ENCODE results near the gene KCNMA1. TPM values are rescaled to one million over a fixed set of nuclear protein-coding genes. Genes with fewer than 3 reads are reported as not detected.
"Not testable (repeated sequence)": the region's sequence is repeated elsewhere in the genome, so short reads cannot be mapped to it uniquely, and the experiment has no call there.

Gene KCNMA1
- polyA plus RNA-seq, 4 donors, result 2.7 to 8.6 (median 7.7) TPM

- WGBS, 3 donors, result 68 to 81% (median 79%) methylated on average over 2 of the region's 2 CpGs
- Histone ChIP-seq H3K27ac (ENCODE audit: low read depth in 1 of 3, low read length in 2 of 3) (no peak overlapping the region), H3K4me3 (ENCODE audit: low read depth in 1 of 3, low read length in 3 of 3) (no peak overlapping the region), H3K4me1 (ENCODE audit: control insufficient read depth in 3 of 3, insufficient read depth in 2 of 3, low read depth in 1 of 3, low read length in 2 of 3) (peaks cover 0 to 3% (median 0%) of the 10 kb centered on the region in 3 donors), H3K36me3 (ENCODE audit: control insufficient read depth in 3 of 3, insufficient read depth in 2 of 3, low read depth in 1 of 3, low read length in 3 of 3) (no peaks in the 10 kb centered on the region), H3K27me3 (ENCODE audit: control insufficient read depth in 3 of 3, insufficient read depth in 3 of 3, low read length in 3 of 3) (peaks cover 0 to 3% (median 0%) of the 10 kb centered on the region in 3 donors), H3K9me3 (ENCODE audit: control insufficient read depth in 2 of 2, insufficient read depth in 1 of 2, low read depth in 1 of 2, low read length in 1 of 2) (no peaks in the 10 kb centered on the region)
- FAIRE-seq (no peak), DNase-seq (no peak)
Measured at GRCh38 chr10:77390481-77390891, 247.1 kb downstream of the KCNMA1 start.

GRCh38 chr10:77388571-77389100, 249.0 kb downstream of the KCNMA1 start:
- WGBS, 3 donors, result 35 to 56% (median 54%) methylated on average over 2 of the region's 2 CpGs
- H3K27ac ChIP-seq (ENCODE audit: low read depth in 1 of 3, low read length in 2 of 3), result no peak overlapping the region
- no peak for FAIRE-seq

DNA sequence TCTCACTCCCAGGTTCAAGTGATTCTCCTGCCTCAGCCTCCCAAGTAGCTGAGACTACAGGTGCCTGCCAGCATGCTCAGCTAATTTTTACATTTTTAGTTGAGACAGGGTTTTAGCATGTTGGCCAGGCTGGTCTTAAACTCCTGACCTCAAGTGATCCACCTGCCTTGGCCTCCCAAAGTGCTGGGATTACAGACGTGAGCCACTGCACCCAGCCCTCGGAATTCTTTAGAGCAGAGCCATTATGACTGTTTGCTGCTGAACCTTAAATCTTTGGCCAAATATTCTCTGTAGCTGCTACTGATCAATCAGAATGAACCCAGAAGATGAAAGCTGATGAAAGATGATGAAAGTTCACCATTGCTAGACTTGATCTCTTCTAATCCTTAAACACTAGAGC, 249.9 kb downstream of the KCNMA1 start:
- not testable (repeated sequence) for DNase-seq; H3K9me3 ChIP-seq (ENCODE audit: control insufficient read depth in 2 of 2, insufficient read depth in 1 of 2, low read depth in 1 of 2, low read length in 1 of 2); H3K4me1 ChIP-seq (ENCODE audit: control insufficient read depth in 3 of 3, insufficient read depth in 2 of 3, low read depth in 1 of 3, low read length in 2 of 3); H3K27me3 ChIP-seq (ENCODE audit: control insufficient read depth in 3 of 3, insufficient read depth in 3 of 3, low read length in 3 of 3); H3K4me3 ChIP-seq (ENCODE audit: low read depth in 1 of 3, low read length in 3 of 3); FAIRE-seq; H3K36me3 ChIP-seq (ENCODE audit: control insufficient read depth in 3 of 3, insufficient read depth in 2 of 3, low read depth in 1 of 3, low read length in 3 of 3); H3K27ac ChIP-seq (ENCODE audit: low read depth in 1 of 3, low read length in 2 of 3)
- WGBS, 3 donors, result 79 to 89% (median 79%) methylated on average over 2 of the region's 2 CpGs

More at GRCh38 chr10:77388571-77389100, 249.0 kb downstream of the KCNMA1 start:
- H3K36me3 ChIP-seq (ENCODE audit: control insufficient read depth in 3 of 3, insufficient read depth in 2 of 3, low read depth in 1 of 3, low read length in 3 of 3), result no peaks in the 10 kb centered on the region
- DNase-seq, result no peak
- H3K4me1 ChIP-seq (ENCODE audit: control insufficient read depth in 3 of 3, insufficient read depth in 2 of 3, low read depth in 1 of 3, low read length in 2 of 3), result peaks cover 0 to 3% (median 0%) of the 10 kb centered on the region in 3 donors
- peaks cover 0 to 3% (median 0%) of the 10 kb centered on the region in 3 donors for H3K27me3 ChIP-seq (ENCODE audit: control insufficient read depth in 3 of 3, insufficient read depth in 3 of 3, low read length in 3 of 3)
- H3K9me3 ChIP-seq (ENCODE audit: control insufficient read depth in 2 of 2, insufficient read depth in 1 of 2, low read depth in 1 of 2, low read length in 1 of 2), result no peaks in the 10 kb centered on the region
- H3K4me3 ChIP-seq (ENCODE audit: low read depth in 1 of 3, low read length in 3 of 3), result no peak overlapping the region

- no peak for FAIRE-seq
Measured at GRCh38 chr10:77387247-77387646, 250.4 kb downstream of the KCNMA1 start.

GRCh38 chr10:77386838-77387237, 250.8 kb downstream of the KCNMA1 start:
- no peaks in the 10 kb centered on the region for H3K36me3 ChIP-seq (ENCODE audit: control insufficient read depth in 3 of 3, insufficient read depth in 2 of 3, low read depth in 1 of 3, low read length in 3 of 3)
- FAIRE-seq (no peak), DNase-seq (no peak)
- H3K4me3 ChIP-seq (ENCODE audit: low read depth in 1 of 3, low read length in 3 of 3), result no peak overlapping the region
- no peaks in the 10 kb centered on the region for H3K9me3 ChIP-seq (ENCODE audit: control insufficient read depth in 2 of 2, insufficient read depth in 1 of 2, low read depth in 1 of 2, low read length in 1 of 2)
- H3K27me3 ChIP-seq (ENCODE audit: control insufficient read depth in 3 of 3, insufficient read depth in 3 of 3, low read length in 3 of 3), result peaks cover 0 to 3% (median 0%) of the 10 kb centered on the region in 3 donors
- WGBS, 3 donors, result 28 to 82% (median 58%) methylated on average over 5 of the region's 5 CpGs
- H3K4me1 ChIP-seq (ENCODE audit: control insufficient read depth in 3 of 3, insufficient read depth in 2 of 3, low read depth in 1 of 3, low read length in 2 of 3), result peaks cover 0 to 3% (median 0%) of the 10 kb centered on the region in 3 donors
- no peak overlapping the region for H3K27ac ChIP-seq (ENCODE audit: low read depth in 1 of 3, low read length in 2 of 3)

More at GRCh38 chr10:77387247-77387646, 250.4 kb downstream of the KCNMA1 start:
- Histone ChIP-seq H3K9me3 (ENCODE audit: control insufficient read depth in 2 of 2, insufficient read depth in 1 of 2, low read depth in 1 of 2, low read length in 1 of 2) (no peaks in the 10 kb centered on the region), H3K4me3 (ENCODE audit: low read depth in 1 of 3, low read length in 3 of 3) (no peak overlapping the region), H3K27me3 (ENCODE audit: control insufficient read depth in 3 of 3, insufficient read depth in 3 of 3, low read length in 3 of 3) (peaks cover 0 to 3% (median 0%) of the 10 kb centered on the region in 3 donors), H3K4me1 (ENCODE audit: control insufficient read depth in 3 of 3, insufficient read depth in 2 of 3, low read depth in 1 of 3, low read length in 2 of 3) (peaks cover 0 to 3% (median 0%) of the 10 kb centered on the region in 3 donors), H3K27ac (ENCODE audit: low read depth in 1 of 3, low read length in 2 of 3) (no peak overlapping the region), H3K36me3 (ENCODE audit: control insufficient read depth in 3 of 3, insufficient read depth in 2 of 3, low read depth in 1 of 3, low read length in 3 of 3) (no peaks in the 10 kb centered on the region)
- no peak for DNase-seq

- no peaks in the 10 kb centered on the region for H3K4me1 ChIP-seq (ENCODE audit: control insufficient read depth in 3 of 3, insufficient read depth in 2 of 3, low read depth in 1 of 3, low read length in 2 of 3)
- FAIRE-seq (no peak), DNase-seq (no peak)
- no peak overlapping the region for H3K4me3 ChIP-seq (ENCODE audit: low read depth in 1 of 3, low read length in 3 of 3)
- H3K9me3 ChIP-seq (ENCODE audit: control insufficient read depth in 2 of 2, insufficient read depth in 1 of 2, low read depth in 1 of 2, low read length in 1 of 2), result no peaks in the 10 kb centered on the region
- WGBS, 3 donors, result 65 to 76% (median 67%) methylated on average over 4 of the region's 4 CpGs
- no peak overlapping the region for H3K27ac ChIP-seq (ENCODE audit: low read depth in 1 of 3, low read length in 2 of 3)
- no peaks in the 10 kb centered on the region for H3K36me3 ChIP-seq (ENCODE audit: control insufficient read depth in 3 of 3, insufficient read depth in 2 of 3, low read depth in 1 of 3, low read length in 3 of 3)
- peaks cover 0 to 3% (median 0%) of the 10 kb centered on the region in 3 donors for H3K27me3 ChIP-seq (ENCODE audit: control insufficient read depth in 3 of 3, insufficient read depth in 3 of 3, low read length in 3 of 3)
Measured at GRCh38 chr10:77386365-77386764, 251.2 kb downstream of the KCNMA1 start.

DNA sequence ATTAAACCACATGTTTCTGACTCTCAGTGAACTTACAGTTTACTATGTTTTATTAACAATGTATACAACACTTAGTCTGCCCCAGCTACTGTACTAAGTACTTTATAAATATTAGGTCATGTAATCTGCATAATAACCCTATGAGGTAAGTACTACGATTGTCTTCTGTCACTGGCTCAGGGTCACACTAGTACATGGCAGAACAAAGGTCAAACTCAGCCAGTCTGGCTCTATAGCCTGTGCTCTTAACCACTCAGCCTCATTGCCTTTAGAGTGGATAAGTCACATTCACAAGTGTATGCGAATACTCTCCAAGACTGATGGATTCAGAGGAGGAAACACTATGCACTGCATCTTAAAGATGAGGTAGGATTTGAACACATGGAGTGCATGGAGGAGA, 252.3 kb downstream of the KCNMA1 start:
- no peaks in the 10 kb centered on the region for H3K36me3 ChIP-seq (ENCODE audit: control insufficient read depth in 3 of 3, insufficient read depth in 2 of 3, low read depth in 1 of 3, low read length in 3 of 3)
- no peak for FAIRE-seq
- no peaks in the 10 kb centered on the region for H3K4me1 ChIP-seq (ENCODE audit: control insufficient read depth in 3 of 3, insufficient read depth in 2 of 3, low read depth in 1 of 3, low read length in 2 of 3)
- DNase-seq, result peak; percentile 39 to 47
- H3K27ac ChIP-seq (ENCODE audit: low read depth in 1 of 3, low read length in 2 of 3), result no peak overlapping the region
- H3K9me3 ChIP-seq (ENCODE audit: control insufficient read depth in 2 of 2, insufficient read depth in 1 of 2, low read depth in 1 of 2, low read length in 1 of 2), result no peaks in the 10 kb centered on the region
- H3K27me3 ChIP-seq (ENCODE audit: control insufficient read depth in 3 of 3, insufficient read depth in 3 of 3, low read length in 3 of 3), result peaks cover 0 to 3% (median 0%) of the 10 kb centered on the region in 3 donors
- H3K4me3 ChIP-seq (ENCODE audit: low read depth in 1 of 3, low read length in 3 of 3), result no peak overlapping the region
- WGBS, 3 donors, result 48 to 68% (median 66%) methylated on average over 2 of the region's 2 CpGs

DNA sequence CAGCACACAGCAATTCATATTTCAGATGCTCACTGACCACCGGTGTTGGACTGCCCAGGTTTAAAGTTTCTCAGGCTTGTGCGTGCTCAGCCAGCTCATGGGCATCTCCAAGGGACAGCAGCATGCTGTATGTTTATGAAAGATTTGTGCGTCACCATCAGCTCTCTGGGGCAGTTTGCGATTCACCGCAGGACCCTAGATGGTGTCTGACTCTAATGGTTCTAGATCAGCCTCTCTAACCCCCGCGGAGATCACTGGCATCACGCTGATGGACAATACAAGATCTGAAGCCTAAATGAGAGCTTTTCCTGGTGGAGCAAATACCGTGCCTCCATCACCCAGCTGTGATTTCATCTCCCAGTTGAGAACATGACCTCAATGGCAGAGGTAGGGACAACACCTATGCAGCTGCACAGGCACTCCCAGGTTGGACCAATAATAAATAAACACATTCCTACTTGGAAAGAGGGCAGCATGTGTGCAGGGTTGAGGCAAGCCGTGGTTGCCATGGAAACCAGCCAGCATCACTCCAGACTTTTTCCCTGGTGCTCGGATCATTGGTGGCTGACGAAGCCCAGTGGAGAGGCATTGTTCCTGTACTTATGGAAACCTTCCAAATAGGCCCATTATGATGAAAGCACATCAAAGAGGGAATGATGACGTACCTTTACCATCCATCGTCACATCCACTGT, 253.6 kb downstream of the KCNMA1 start:
- no peaks in the 10 kb centered on the region for H3K4me1 ChIP-seq (ENCODE audit: control insufficient read depth in 3 of 3, insufficient read depth in 2 of 3, low read depth in 1 of 3, low read length in 2 of 3)
- no peak for FAIRE-seq
- WGBS, 3 donors, result 84 to 86% (median 85%) methylated on average over 14 of the region's 14 CpGs

More for the DNA sequence above, 253.6 kb downstream of the KCNMA1 start:
- no peak overlapping the region for H3K27ac ChIP-seq (ENCODE audit: low read depth in 1 of 3, low read length in 2 of 3)
- H3K36me3 ChIP-seq (ENCODE audit: control insufficient read depth in 3 of 3, insufficient read depth in 2 of 3, low read depth in 1 of 3, low read length in 3 of 3), result no peaks in the 10 kb centered on the region
- H3K4me3 ChIP-seq (ENCODE audit: low read depth in 1 of 3, low read length in 3 of 3), result no peak overlapping the region
- H3K27me3 ChIP-seq (ENCODE audit: control insufficient read depth in 3 of 3, insufficient read depth in 3 of 3, low read length in 3 of 3), result no peaks in the 10 kb centered on the region
- no peaks in the 10 kb centered on the region for H3K9me3 ChIP-seq (ENCODE audit: control insufficient read depth in 2 of 2, insufficient read depth in 1 of 2, low read depth in 1 of 2, low read length in 1 of 2)
- no peak for DNase-seq

Data from small intestine (tissue), 7 donors.